OCI-LY1 (cell line): ENCODE results near the gene DDX10.

Experiments
- H2AFZ ChIP-seq: fragments of 200-600 bp; sonication (generic), shearing (Covaris generic); 2 replicates; pipeline ENCODE4 v1.6.0; 2014; ENCODE audit warnings: antibody characterized with exemption, mild to moderate bottlenecking, low read length
- H3F3A ChIP-seq: fragments of 200-600 bp; sonication (generic), shearing (Covaris generic); 2 replicates; pipeline ENCODE4 v1.6.0; 2014; ENCODE audit warnings: mild to moderate bottlenecking, antibody characterized with exemption, low read length, moderate library complexity; ENCODE audit not compliant: insufficient read depth
- H3K27ac ChIP-seq: fragments of 200-600 bp; sonication (generic); 2 replicates; pipeline ENCODE4 v1.5.1; 2014; ENCODE audit warnings: low read length, mixed run types, mild to moderate bottlenecking, low read depth; ENCODE audit not compliant: poor library complexity, severe bottlenecking
- H3K27me3 ChIP-seq: fragments of 200-600 bp; sonication (generic); 2 replicates; pipeline ENCODE4 v1.6.0; 2014; ENCODE audit warnings: antibody characterized with exemption, mild to moderate bottlenecking, low read length, moderate library complexity; ENCODE audit not compliant: insufficient read depth
- H3K36me3 ChIP-seq: fragments of 200-600 bp; sonication (generic); 2 replicates; pipeline ENCODE4 v1.6.1; 2014; ENCODE audit warnings: mild to moderate bottlenecking, antibody characterized with exemption, low read length, moderate library complexity, mixed read lengths; ENCODE audit not compliant: insufficient read depth
- H3K4me1 ChIP-seq: fragments of 200-600 bp; sonication (generic); 2 replicates; pipeline ENCODE4 v1.5.1; 2014; ENCODE audit warnings: mild to moderate bottlenecking, low read length, moderate library complexity; ENCODE audit not compliant: insufficient read depth, severe bottlenecking
- H3K4me2 ChIP-seq: fragments of 200-600 bp; sonication (generic), shearing (Covaris generic); 2 replicates; pipeline ENCODE4 v1.6.1; 2014; ENCODE audit warnings: low read length
- H3K4me3 ChIP-seq: fragments of 200-600 bp; sonication (generic); 2 replicates; pipeline ENCODE4 v1.5.1; 2014; ENCODE audit warnings: low read length, low read depth, mild to moderate bottlenecking, mixed read lengths; ENCODE audit not compliant: poor library complexity, severe bottlenecking
- H3K79me2 ChIP-seq: fragments of 200-600 bp; shearing (Covaris generic); 2 replicates; pipeline ENCODE4 v1.6.1; 2016; ENCODE audit warnings: mixed run types, low read length, mixed read lengths; ENCODE audit not compliant: insufficient read depth
- H3K9ac ChIP-seq: fragments of 200-600 bp; sonication (generic), shearing (Covaris generic); 2 replicates; pipeline ENCODE4 v1.6.1; 2014; ENCODE audit warnings: mild to moderate bottlenecking, low read length, mixed read lengths
- H3K9me2 ChIP-seq: fragments of 200-600 bp; sonication (generic), shearing (Covaris generic); 2 replicates; pipeline ENCODE4 v1.6.1; 2014; ENCODE audit warnings: low read depth, mild to moderate bottlenecking, low read length, mixed read lengths
- H3K9me3 ChIP-seq: fragments of 200-600 bp; shearing (Covaris generic); 2 replicates; pipeline ENCODE4 v1.6.1; 2014; ENCODE audit warnings: low read length, mixed read lengths
- H4K20me1 ChIP-seq: fragments of 200-600 bp; sonication (generic), shearing (Covaris generic); 2 replicates; pipeline ENCODE4 v1.6.0; 2016; ENCODE audit warnings: mild to moderate bottlenecking, low read length; ENCODE audit not compliant: insufficient read depth
- CTCF ChIP-seq: fragments of 200-600 bp; sonication (generic), shearing (Covaris generic); IDR thresholded peaks from 2 replicates; pipeline ENCODE4 v1.5.1; 2017; ENCODE audit warnings: mild to moderate bottlenecking, antibody characterized with exemption, low read length, moderate library complexity, mixed read lengths
- EZH2 ChIP-seq: fragments of 200-600 bp; sonication (generic), shearing (Covaris generic); IDR thresholded peaks from 2 replicates; pipeline ENCODE4 v1.8.0; 2017; ENCODE audit warnings: borderline replicate concordance, mixed run types, mild to moderate bottlenecking, antibody characterized with exemption, low read length, moderate library complexity, mixed read lengths

Gene DDX10

GRCh38 chr11:108629274-108629673, 35.6 kb upstream of the DDX10 start:
- no peaks in the 10 kb centered on the region for H3K9me2 ChIP-seq
- no peaks in the 10 kb centered on the region for H4K20me1 ChIP-seq
- H3K27ac ChIP-seq = no peak overlapping the region

GRCh38 chr11:108632041-108632704, 32.7 kb upstream of the DDX10 start:
- no peak for TF ChIP-seq EZH2
- no peak for TF ChIP-seq CTCF
- Histone ChIP-seq H3K9ac (no peak overlapping the region), H3K9me2 (no peaks in the 10 kb centered on the region), H2AFZ (no peak overlapping the region), H3K27me3 (no peaks in the 10 kb centered on the region), H3K27ac (no peak overlapping the region), H4K20me1 (no peaks in the 10 kb centered on the region), H3K79me2 (no peaks in the 10 kb centered on the region), H3F3A (no peaks in the 10 kb centered on the region), H3K9me3 (peaks cover 2% of the 10 kb centered on the region; the same call in 1 of the 2 replicates), H3K36me3 (no peaks in the 10 kb centered on the region), H3K4me2 (no peak overlapping the region), H3K4me1 (no peaks in the 10 kb centered on the region), H3K4me3 (no peak overlapping the region)

More at GRCh38 chr11:108629274-108629673, 35.6 kb upstream of the DDX10 start:
- H3K79me2 ChIP-seq = no peaks in the 10 kb centered on the region
- H3K4me3 ChIP-seq = no peak overlapping the region
- H3K27me3 ChIP-seq = no peaks in the 10 kb centered on the region
- H3K36me3 ChIP-seq = no peaks in the 10 kb centered on the region
- peaks cover 2% of the 10 kb centered on the region; the same call in 1 of the 2 replicates for H3K9me3 ChIP-seq
- no peaks in the 10 kb centered on the region for H3K4me1 ChIP-seq
- TF ChIP-seq CTCF (no peak), EZH2 (no peak)
- no peak overlapping the region for H3K9ac ChIP-seq
- no peak overlapping the region for H2AFZ ChIP-seq
- no peak overlapping the region for H3K4me2 ChIP-seq
- H3F3A ChIP-seq = no peaks in the 10 kb centered on the region

GRCh38 chr11:108635106-108635505, 29.8 kb upstream of the DDX10 start:
- H2AFZ ChIP-seq = no peak overlapping the region
- H3K36me3 ChIP-seq = no peaks in the 10 kb centered on the region
- H4K20me1 ChIP-seq = no peaks in the 10 kb centered on the region
- H3K79me2 ChIP-seq = no peaks in the 10 kb centered on the region
- no peak overlapping the region for H3K27ac ChIP-seq
- no peak overlapping the region for H3K4me3 ChIP-seq
- H3K27me3 ChIP-seq = no peaks in the 10 kb centered on the region
- TF ChIP-seq EZH2 = no peak
- TF ChIP-seq CTCF = no peak
- H3K4me1 ChIP-seq = no peaks in the 10 kb centered on the region
- H3K4me2 ChIP-seq = no peak overlapping the region
- no peaks in the 10 kb centered on the region for H3K9me3 ChIP-seq
- no peak overlapping the region for H3K9ac ChIP-seq
- H3F3A ChIP-seq = no peaks in the 10 kb centered on the region
- H3K9me2 ChIP-seq = no peaks in the 10 kb centered on the region
